HFF-Myc (cell line): ENCODE results near the gene SYNDIG1.

ENCODE experiments used
- DNase-seq: peaks from one replicate; pipeline ENCODE4 v3.0.0-alpha.2; 2011; ENCODE audit warnings: low read depth; ENCODE audit errors: extremely low read depth
- H3K4me3 ChIP-seq: replicated peaks from 2 replicates; pipeline ENCODE4 v1.5.1; 2011; ENCODE audit warnings: low read depth, mild to moderate bottlenecking, control low read depth, low read length
- CTCF ChIP-seq: IDR thresholded peaks from 2 replicates; pipeline ENCODE4 v1.5.1; 2012; ENCODE audit warnings: mild to moderate bottlenecking, low read depth, low read length, control low read depth; ENCODE audit errors: missing control alignments

Gene SYNDIG1

GRCh38 chr20:24669701-24670100 is 200.3 kb downstream of the SYNDIG1 start:
- H3K4me3 ChIP-seq, result no peak overlapping the region
- DNase-seq, result no peak
- TF ChIP-seq CTCF, result no peak

- no peak overlapping the region for H3K4me3 ChIP-seq
- TF ChIP-seq CTCF, result no peak
- no peak for DNase-seq
Measured at GRCh38 chr20:24670341-24670872, 201.0 kb downstream of the SYNDIG1 start.

GRCh38 chr20:24670981-24671380 is 201.6 kb downstream of the SYNDIG1 start:
- TF ChIP-seq CTCF, result no peak
- no peak for DNase-seq
- no peak overlapping the region for H3K4me3 ChIP-seq

- H3K4me3 ChIP-seq, result no peak overlapping the region
- no peak for DNase-seq
- TF ChIP-seq CTCF, result no peak
Measured at GRCh38 chr20:24672181-24672880, 202.9 kb downstream of the SYNDIG1 start.

- no peak overlapping the region for H3K4me3 ChIP-seq
- peak; percentile 87 for DNase-seq
- TF ChIP-seq CTCF, result no peak
Measured at GRCh38 chr20:24672886-24673677, 203.7 kb downstream of the SYNDIG1 start.

GRCh38 chr20:24673678-24674570 is 204.5 kb downstream of the SYNDIG1 start:
- TF ChIP-seq CTCF, result no peak
- no peak overlapping the region for H3K4me3 ChIP-seq
- no peak for DNase-seq
